GM18499 (cell line): ENCODE data around the gene SECISBP2L.
A peak's percentile ranks its signal among the peaks of the same experiment; 100 is the strongest.
"Not testable (repeated sequence)": the region's sequence is repeated elsewhere in the genome, so short reads cannot be mapped to it uniquely, and the experiment has no call there.

Source experiments
- ATAC-seq: cut with Tn5 transposase; IDR thresholded peaks from one replicate; pipeline ENCODE4 v1.9.1; 2021; ENCODE audit warnings: moderate number of reproducible peaks; ENCODE audit not compliant: insufficient read depth, unreplicated experiment

The SECISBP2L gene

GRCh38 chr15:49046220-49047102 lies at the start of gene SECISBP2L:
Gene SECISBP2L, minus strand, starts transcription at chr15:49046446. Its CDS starts 147 bp downstream, at chr15:49046299.
- ATAC-seq = peak; percentile 80

- no peak for ATAC-seq
These were observed 48.7 kb upstream of the SECISBP2L start for GRCh38 chr15:49094923-49095322.

GRCh38 chr15:49093252-49094105 lies 47.2 kb upstream of the SECISBP2L start:
- ATAC-seq = no peak

- no peak for ATAC-seq
These were observed 42.8 kb upstream of the SECISBP2L start for GRCh38 chr15:49088996-49089395.

GRCh38 chr15:49085696-49086459 lies 39.6 kb upstream of the SECISBP2L start:
- ATAC-seq = no peak

- ATAC-seq = no peak
These were observed 38.0 kb upstream of the SECISBP2L start for GRCh38 chr15:49084285-49084570.

GRCh38 chr15:49083401-49084284 lies 37.4 kb upstream of the SECISBP2L start:
- ATAC-seq = no peak

GRCh38 chr15:49082960-49083359 lies 36.7 kb upstream of the SECISBP2L start:
- no peak for ATAC-seq

- no peak for ATAC-seq
These were observed 33.2 kb upstream of the SECISBP2L start for GRCh38 chr15:49079340-49080039.

GRCh38 chr15:49075881-49076280 lies 29.6 kb upstream of the SECISBP2L start:
- no peak for ATAC-seq

- ATAC-seq = not testable (repeated sequence)
These were observed 28.5 kb upstream of the SECISBP2L start for GRCh38 chr15:49074589-49075287.

- ATAC-seq = no peak
These were observed 20.1 kb upstream of the SECISBP2L start for GRCh38 chr15:49066372-49066771.

GRCh38 chr15:49064884-49065283 lies 18.6 kb upstream of the SECISBP2L start:
- ATAC-seq = no peak

GRCh38 chr15:49064281-49064653 lies 18.0 kb upstream of the SECISBP2L start:
- ATAC-seq = no peak

- no peak for ATAC-seq
These were observed 17.4 kb upstream of the SECISBP2L start for GRCh38 chr15:49063402-49064280.

- no peak for ATAC-seq
These were observed 16.7 kb upstream of the SECISBP2L start for GRCh38 chr15:49062900-49063299.

GRCh38 chr15:49060710-49061495 lies 14.7 kb upstream of the SECISBP2L start:
- ATAC-seq = no peak
